K562 (cell line): ENCODE data around the gene IQGAP3. TPM values are rescaled to one million over a fixed set of nuclear protein-coding genes. Genes with fewer than 3 reads are reported as not detected.

Experiments used
- ATAC-seq: fragments of 200-7000 bp; cut with Tn5 transposase; 3 replicates; pipeline ENCODE4 v1.9.1; 2020; ENCODE audit warnings: moderate library complexity
- BruUV-seq: library from RNA; stranded (reverse); fragments of 400-500 nt; replicated peaks from 2 replicates; lab custom pipeline; 2021; lab: Mats Ljungman, UMichigan
- CTCF ChIA-PET: fragments of 300-600 bp; formaldehyde crosslinking; extraction: SDS; loops from one replicate; lab custom pipeline; 2021; ENCODE audit warnings: low intra/inter-chr PET ratio; lab: Yijun Ruan, JAX
- POLR2A ChIA-PET: fragments of 300-600, 350-650 bp; sonication (Branson Sonifier 250); formaldehyde crosslinking; extraction: SDS; loops from one replicate; lab custom pipeline; 2021; ENCODE audit warnings: antibody characterized with exemption, inconsistent platforms; lab: Yijun Ruan, JAX
- DNase-seq, 4 experiments: peaks; one replicate each; pipeline versions ENCODE4 v3.0.0 to v3.0.0-alpha.2; 2011 to 2018; ENCODE audit warnings: low spot score in 3 of 4, mixed read lengths in 3 of 4; ENCODE audit errors: extremely low read depth in 1 of 4
- FAIRE-seq: peaks from 2 replicates; lab custom pipeline; 2011; peaks lifted over from hg19 to GRCh38; lab: Jason Lieb, UNC
- H2AFZ ChIP-seq: 2 replicates; pipeline ENCODE4 v1.6.0; 2011; ENCODE audit warnings: low read depth, low read length, control low read depth, inconsistent platforms
- H3K27ac ChIP-seq: fragments of 200-600 bp; 3 replicates; pipeline ENCODE4 v1.8.0; 2011; ENCODE audit warnings: low read depth, mild to moderate bottlenecking, control low read depth, inconsistent platforms, low read length, moderate library complexity, mixed read lengths; ENCODE audit errors: extremely low read depth
- H3K27me3 ChIP-seq, 2 experiments: fragments of 300-600 bp in 1 of 2; 2 replicates in 1 of 2; 3 replicates in 1 of 2; pipeline versions ENCODE4 v1.6.0 to v1.8.0; 2011; ENCODE audit warnings: inconsistent platforms in 2 of 2, low read length in 2 of 2, mild to moderate bottlenecking in 1 of 2, mixed read lengths in 1 of 2, moderate library complexity in 1 of 2; ENCODE audit not compliant: control insufficient read depth in 2 of 2, insufficient read depth in 2 of 2
- H3K36me3 ChIP-seq: fragments of 300-600 bp; 3 replicates; pipeline ENCODE4 v1.8.0; 2011; ENCODE audit warnings: mild to moderate bottlenecking, low read length, inconsistent platforms; ENCODE audit not compliant: control insufficient read depth, insufficient read depth
- H3K4me1 ChIP-seq, 2 experiments: fragments of 200-600 bp in 1 of 2; replicated peaks in 1 of 2; 2 replicates in 1 of 2; 3 replicates in 1 of 2; pipeline versions ENCODE4 v1.5.1 to v1.8.0; 2011; ENCODE audit warnings: inconsistent platforms in 2 of 2, low read length in 2 of 2, mild to moderate bottlenecking in 1 of 2, mixed read lengths in 1 of 2, moderate library complexity in 1 of 2; ENCODE audit not compliant: control insufficient read depth in 2 of 2, insufficient read depth in 2 of 2
- H3K4me2 ChIP-seq: 2 replicates; pipeline ENCODE4 v1.6.1; 2011; ENCODE audit warnings: low read length, control low read depth, inconsistent platforms, mixed read lengths; ENCODE audit not compliant: insufficient read depth
- H3K4me3 ChIP-seq: fragments of 200-600 bp; sonication (generic), shearing (Covaris generic); 2 replicates; pipeline ENCODE4 v1.5.1; 2016; ENCODE audit warnings: control low read depth, inconsistent platforms
- H3K79me2 ChIP-seq: fragments of 200-600 bp; 3 replicates; pipeline ENCODE4 v1.8.0; 2011; ENCODE audit warnings: low read length, inconsistent platforms; ENCODE audit not compliant: control insufficient read depth, insufficient read depth
- H3K9ac ChIP-seq, 2 experiments: 2 replicates each; pipeline versions ENCODE4 v1.6.0 to v1.6.1; 2011; ENCODE audit warnings: low read depth in 2 of 2, low read length in 2 of 2, control low read depth in 1 of 2, inconsistent platforms in 1 of 2, mild to moderate bottlenecking in 1 of 2, mixed read lengths in 1 of 2; ENCODE audit not compliant: insufficient read depth in 1 of 2
- H3K9me1 ChIP-seq: one replicate; pipeline ENCODE4 v1.6.0; 2011; ENCODE audit warnings: inconsistent platforms, mild to moderate bottlenecking, low read length, moderate library complexity; ENCODE audit not compliant: control insufficient read depth, insufficient read depth
- H3K9me3 ChIP-seq: replicated peaks from 2 replicates; pipeline ENCODE4 v1.5.1; 2011; ENCODE audit warnings: low read depth, low read length, inconsistent platforms; ENCODE audit not compliant: control insufficient read depth, insufficient read depth
- H4K20me1 ChIP-seq: replicated peaks from 2 replicates; pipeline ENCODE4 v1.6.1; 2011; ENCODE audit warnings: low read length, inconsistent platforms, mixed read lengths; ENCODE audit not compliant: control insufficient read depth, insufficient read depth
- BRF1 ChIP-seq: IDR thresholded peaks from 3 replicates; pipeline ENCODE4 v1.6.1; 2011; ENCODE audit warnings: borderline replicate concordance, mild to moderate bottlenecking; ENCODE audit not compliant: insufficient read length; ENCODE audit errors: extremely low read depth
- CAMTA2 ChIP-seq: fragments of 250-450 bp; sonication (Bioruptor Pico); conservative IDR thresholded peaks from 2 replicates; pipeline ENCODE4 v1.5.1; 2022
- MAFF ChIP-seq: IDR thresholded peaks from 2 replicates; pipeline ENCODE4 v1.6.1; 2012; ENCODE audit warnings: low read length, improper control_type of control experiment
- NCOA6 ChIP-seq: fragments of 450-650 bp; IDR thresholded peaks from 2 replicates; pipeline ENCODE4 v1.6.1; 2017; ENCODE audit warnings: mild to moderate bottlenecking
- RAD51 ChIP-seq: fragments of 450-650 bp; IDR thresholded peaks from 2 replicates; pipeline ENCODE4 v1.7.1; 2016; ENCODE audit warnings: low read depth, mild to moderate bottlenecking, borderline replicate concordance
- TBP ChIP-seq: optimal IDR thresholded peaks from 2 replicates; pipeline ENCODE3; 2011; ENCODE audit warnings: low read depth, low read length, improper control_type of control experiment
- TFAM ChIP-seq: fragments of 250-450 bp; sonication (Bioruptor Pico); conservative IDR thresholded peaks from 2 replicates; pipeline ENCODE4 v1.5.0; 2021; ENCODE audit warnings: mild to moderate bottlenecking, moderate library complexity
- ZNF133 ChIP-seq: fragments of 250-450 bp; sonication (Bioruptor Pico); IDR thresholded peaks from 2 replicates; pipeline ENCODE4 v1.4.0; 2020; ENCODE audit warnings: mild to moderate bottlenecking
- ZNF445 ChIP-seq: fragments of 250-450 bp; sonication (Bioruptor Pico); IDR thresholded peaks from 2 replicates; pipeline ENCODE4 v1.4.0; 2020; ENCODE audit warnings: low read depth, mild to moderate bottlenecking, moderate library complexity
- WGBS: fragments of 100-300 bp; shearing (Covaris generic); methylation state at CpG from one replicate; pipeline ENCODE4 v1.1.6; 2016; ENCODE audit warnings: low coverage, mixed read lengths; ENCODE audit not compliant: insufficient coverage; ENCODE audit errors: missing lambda C conversion rate; 5-methylcytosine and 5-hydroxymethylcytosine counted together
- in situ Hi-C: fragments of 300-500 bp; cut with MboI; formaldehyde crosslinking; loops from 4 replicates; pipeline ENCODE4 v1.15.0; 2018; ENCODE audit warnings: inconsistent platforms, mixed read lengths
- intact Hi-C: fragments of 100-400 bp; cut with micrococcal nuclease; formaldehyde crosslinking; loops from 2 replicates; pipeline ENCODE4 v1.14.2; 2022
- polyA plus RNA-seq, 8 experiments: library from polyadenylated mRNA; depleted of rRNA in 4 of 8; stranded (reverse) in 5 of 8; unstranded in 3 of 8; fragments of >200 nt; fragmentation: Nextera tagmentation in 2 of 8; fragmentation: Illumina TruSeq in 1 of 8; extraction: Ambion mirVana in 2 of 8; extraction: Trizol in 1 of 8; gene quantifications; 2 replicates each; pipeline versions ENCODE4 v1.2.1 to v1.2.3, GENCODE V29; 2011 to 2014; ENCODE audit warnings: inconsistent platforms in 1 of 8, missing spikeins in 1 of 8
- total RNA-seq, 7 experiments: library from RNA; depleted of rRNA in 6 of 7; stranded (reverse); fragments of >200 nt in 6 of 7; fragmentation: Illumina TruSeq in 2 of 7; extraction: Trizol in 2 of 7; gene quantifications; 2 replicates each; pipeline versions ENCODE4 v1.2.1 to v1.2.3, GENCODE V29; 2011 to 2021; ENCODE audit warnings: low replicate concordance in 1 of 7
- TF ChIP-seq, protein P1 (sequence below): fragments of 250-450 bp; sonication (Bioruptor Pico); IDR thresholded peaks from 2 replicates; pipeline ENCODE4 v1.8.0; 2022; ENCODE audit warnings: moderate library complexity, mild to moderate bottlenecking, inconsistent platforms
- TF ChIP-seq, protein P2 (sequence below), 2 experiments: fragments of 450-650 bp; IDR thresholded peaks; 2 replicates each; pipeline ENCODE4 v1.6.1; 2018; ENCODE audit warnings: mild to moderate bottlenecking in 2 of 2, low read depth in 1 of 2; ENCODE audit not compliant: partially characterized antibody in 2 of 2
- TF ChIP-seq, protein P3 (sequence below): fragments of 450-650 bp; IDR thresholded peaks from 2 replicates; pipeline ENCODE4 v1.6.1; 2017; ENCODE audit warnings: antibody characterized with exemption, mild to moderate bottlenecking

IQGAP3 gene
- total and polyA plus RNA-seq, 9 of the 15 experiments (the other 6 are each of a cell fraction or from before 2014, with no cell fraction given), result 1.4 to 16.6 (median 11.9) TPM

DNA sequence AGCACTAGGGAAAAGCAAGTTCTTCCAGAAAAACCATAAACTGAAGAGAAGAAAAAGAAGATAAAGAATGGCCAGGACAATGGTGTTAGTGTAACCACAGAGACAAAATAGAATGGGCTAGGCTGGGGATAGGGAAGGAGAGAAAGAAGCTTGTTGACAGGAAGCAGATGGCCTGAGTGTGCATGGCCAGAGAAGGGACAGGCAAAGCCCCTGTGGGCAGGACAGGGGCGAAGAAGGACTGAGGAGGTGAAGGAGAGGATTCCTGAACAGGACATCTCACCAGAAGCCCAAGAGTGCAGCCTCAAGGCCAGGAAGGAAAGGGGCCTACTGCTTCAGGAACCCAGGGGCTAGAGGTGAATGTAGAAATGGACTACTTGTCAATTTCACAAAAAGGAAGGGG is 29.3 kb downstream of the IQGAP3 start:
- DNase-seq, result no peak
- H3K9me1 ChIP-seq, result no peaks in the 10 kb centered on the region
- no peaks in the 10 kb centered on the region for H3K79me2 ChIP-seq
- no peaks in the 10 kb centered on the region for H3K4me1 ChIP-seq
- no peak overlapping the region for H3K4me3 ChIP-seq
- in situ Hi-C loops (no loop called here), intact Hi-C loops (loop anchor here (10.0 kb wide), 1 partner anchor 58 kb away; no protein-coding TSS in a partner anchor)
- BruUV-seq, result no TSS peak
- no peak overlapping the region for H3K4me2 ChIP-seq
- TF ChIP-seq, protein P1, sequence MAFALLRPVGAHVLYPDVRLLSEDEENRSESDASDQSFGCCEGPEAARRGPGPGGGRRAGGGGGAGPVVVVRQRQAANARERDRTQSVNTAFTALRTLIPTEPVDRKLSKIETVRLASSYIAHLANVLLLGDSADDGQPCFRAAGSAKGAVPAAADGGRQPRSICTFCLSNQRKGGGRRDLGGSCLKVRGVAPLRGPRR, result no peak
- TF ChIP-seq BRF1 (no peak), MAFF (no peak), NCOA6 (no peak), TFAM (CRISPR knock-in tag) (no peak), TBP (no peak), ZNF133 (CRISPR knock-in tag) (no peak), ZNF445 (CRISPR knock-in tag) (no peak), RAD51 (no peak), CAMTA2 (CRISPR knock-in tag) (no peak)
- TF ChIP-seq, protein P2, sequence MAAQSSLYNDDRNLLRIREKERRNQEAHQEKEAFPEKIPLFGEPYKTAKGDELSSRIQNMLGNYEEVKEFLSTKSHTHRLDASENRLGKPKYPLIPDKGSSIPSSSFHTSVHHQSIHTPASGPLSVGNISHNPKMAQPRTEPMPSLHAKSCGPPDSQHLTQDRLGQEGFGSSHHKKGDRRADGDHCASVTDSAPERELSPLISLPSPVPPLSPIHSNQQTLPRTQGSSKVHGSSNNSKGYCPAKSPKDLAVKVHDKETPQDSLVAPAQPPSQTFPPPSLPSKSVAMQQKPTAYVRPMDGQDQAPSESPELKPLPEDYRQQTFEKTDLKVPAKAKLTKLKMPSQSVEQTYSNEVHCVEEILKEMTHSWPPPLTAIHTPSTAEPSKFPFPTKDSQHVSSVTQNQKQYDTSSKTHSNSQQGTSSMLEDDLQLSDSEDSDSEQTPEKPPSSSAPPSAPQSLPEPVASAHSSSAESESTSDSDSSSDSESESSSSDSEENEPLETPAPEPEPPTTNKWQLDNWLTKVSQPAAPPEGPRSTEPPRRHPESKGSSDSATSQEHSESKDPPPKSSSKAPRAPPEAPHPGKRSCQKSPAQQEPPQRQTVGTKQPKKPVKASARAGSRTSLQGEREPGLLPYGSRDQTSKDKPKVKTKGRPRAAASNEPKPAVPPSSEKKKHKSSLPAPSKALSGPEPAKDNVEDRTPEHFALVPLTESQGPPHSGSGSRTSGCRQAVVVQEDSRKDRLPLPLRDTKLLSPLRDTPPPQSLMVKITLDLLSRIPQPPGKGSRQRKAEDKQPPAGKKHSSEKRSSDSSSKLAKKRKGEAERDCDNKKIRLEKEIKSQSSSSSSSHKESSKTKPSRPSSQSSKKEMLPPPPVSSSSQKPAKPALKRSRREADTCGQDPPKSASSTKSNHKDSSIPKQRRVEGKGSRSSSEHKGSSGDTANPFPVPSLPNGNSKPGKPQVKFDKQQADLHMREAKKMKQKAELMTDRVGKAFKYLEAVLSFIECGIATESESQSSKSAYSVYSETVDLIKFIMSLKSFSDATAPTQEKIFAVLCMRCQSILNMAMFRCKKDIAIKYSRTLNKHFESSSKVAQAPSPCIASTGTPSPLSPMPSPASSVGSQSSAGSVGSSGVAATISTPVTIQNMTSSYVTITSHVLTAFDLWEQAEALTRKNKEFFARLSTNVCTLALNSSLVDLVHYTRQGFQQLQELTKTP (IDR thresholded peaks at IDR 0.05; ENCODE audit: low read depth in 1 of 2, partially characterized antibody in 2 of 2), result no peak
- TF ChIP-seq, protein P3, sequence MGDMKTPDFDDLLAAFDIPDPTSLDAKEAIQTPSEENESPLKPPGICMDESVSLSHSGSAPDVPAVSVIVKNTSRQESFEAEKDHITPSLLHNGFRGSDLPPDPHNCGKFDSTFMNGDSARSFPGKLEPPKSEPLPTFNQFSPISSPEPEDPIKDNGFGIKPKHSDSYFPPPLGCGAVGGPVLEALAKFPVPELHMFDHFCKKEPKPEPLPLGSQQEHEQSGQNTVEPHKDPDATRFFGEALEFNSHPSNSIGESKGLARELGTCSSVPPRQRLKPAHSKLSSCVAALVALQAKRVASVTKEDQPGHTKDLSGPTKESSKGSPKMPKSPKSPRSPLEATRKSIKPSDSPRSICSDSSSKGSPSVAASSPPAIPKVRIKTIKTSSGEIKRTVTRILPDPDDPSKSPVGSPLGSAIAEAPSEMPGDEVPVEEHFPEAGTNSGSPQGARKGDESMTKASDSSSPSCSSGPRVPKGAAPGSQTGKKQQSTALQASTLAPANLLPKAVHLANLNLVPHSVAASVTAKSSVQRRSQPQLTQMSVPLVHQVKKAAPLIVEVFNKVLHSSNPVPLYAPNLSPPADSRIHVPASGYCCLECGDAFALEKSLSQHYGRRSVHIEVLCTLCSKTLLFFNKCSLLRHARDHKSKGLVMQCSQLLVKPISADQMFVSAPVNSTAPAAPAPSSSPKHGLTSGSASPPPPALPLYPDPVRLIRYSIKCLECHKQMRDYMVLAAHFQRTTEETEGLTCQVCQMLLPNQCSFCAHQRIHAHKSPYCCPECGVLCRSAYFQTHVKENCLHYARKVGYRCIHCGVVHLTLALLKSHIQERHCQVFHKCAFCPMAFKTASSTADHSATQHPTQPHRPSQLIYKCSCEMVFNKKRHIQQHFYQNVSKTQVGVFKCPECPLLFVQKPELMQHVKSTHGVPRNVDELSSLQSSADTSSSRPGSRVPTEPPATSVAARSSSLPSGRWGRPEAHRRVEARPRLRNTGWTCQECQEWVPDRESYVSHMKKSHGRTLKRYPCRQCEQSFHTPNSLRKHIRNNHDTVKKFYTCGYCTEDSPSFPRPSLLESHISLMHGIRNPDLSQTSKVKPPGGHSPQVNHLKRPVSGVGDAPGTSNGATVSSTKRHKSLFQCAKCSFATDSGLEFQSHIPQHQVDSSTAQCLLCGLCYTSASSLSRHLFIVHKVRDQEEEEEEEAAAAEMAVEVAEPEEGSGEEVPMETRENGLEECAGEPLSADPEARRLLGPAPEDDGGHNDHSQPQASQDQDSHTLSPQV, result no peak
- no peak overlapping the region; a peak in 1 of 4 replicates for H3K9ac ChIP-seq
- no peak overlapping the region for H3K27ac ChIP-seq
- WGBS, result 67% methylated on average over 1 of the region's 1 CpG
- H2AFZ ChIP-seq, result no peak overlapping the region
- FAIRE-seq, result no peak
- H3K9me3 ChIP-seq, result no peaks in the 10 kb centered on the region; the same call in 1 of the 2 replicates
- no peaks in the 10 kb centered on the region for H3K27me3 ChIP-seq
- no peak for ATAC-seq
- ChIA-PET POLR2A (interaction anchor here (1.0 to 1.5 kb wide), 3 partner anchors 9 to 15 kb away, joined by 3 to 5 read pairs (median 5); no protein-coding TSS in a partner anchor), CTCF (no interaction called here)
- H4K20me1 ChIP-seq, result no peaks in the 10 kb centered on the region; the same call in 1 of the 2 replicates
- H3K36me3 ChIP-seq, result peaks cover 39% of the 10 kb centered on the region
